NCI-H2171 treated with DMSO at 0.1 percent for 48 hours (cell line): ENCODE measurements around the gene HACD2.
A peak's percentile ranks its signal among the peaks of the same experiment; 100 is the strongest.
"Not testable (repeated sequence)": the region's sequence is repeated elsewhere in the genome, so short reads cannot be mapped to it uniquely, and the experiment has no call there.

Experiments used
- DNase-seq: peaks from one replicate; lab custom pipeline; 2025; lab: John Stamatoyannopoulos, UW

The HACD2 gene

GRCh38 chr3:123523023-123523412 lies 61.8 kb downstream of the HACD2 start:
- DNase-seq: no peak

GRCh38 chr3:123522320-123523022 lies 62.4 kb downstream of the HACD2 start:
- no peak for DNase-seq

GRCh38 chr3:123521179-123521969 lies 63.5 kb downstream of the HACD2 start:
- no peak for DNase-seq

GRCh38 chr3:123520656-123521055 lies 64.2 kb downstream of the HACD2 start:
- DNase-seq: no peak

GRCh38 chr3:123518892-123519485 lies 65.9 kb downstream of the HACD2 start:
- DNase-seq: no peak

GRCh38 chr3:123511726-123512125 lies 73.1 kb downstream of the HACD2 start:
- DNase-seq: no peak

- DNase-seq: no peak
These were observed 73.8 kb downstream of the HACD2 start for GRCh38 chr3:123511084-123511483.

- DNase-seq: peak; percentile 9
These were observed 76.7 kb downstream of the HACD2 start for GRCh38 chr3:123508178-123508577.

GRCh38 chr3:123505820-123506219 lies 79.0 kb downstream of the HACD2 start:
- no peak for DNase-seq

GRCh38 chr3:123503203-123503602 lies 81.7 kb downstream of the HACD2 start:
- peak; percentile 18 for DNase-seq

GRCh38 chr3:123499322-123499721 lies 85.5 kb downstream of the HACD2 start:
- no peak for DNase-seq

- peak; percentile 90 for DNase-seq
These were observed 86.1 kb downstream of the HACD2 start for GRCh38 chr3:123498761-123499160.

GRCh38 chr3:123493912-123494311 lies 90.9 kb downstream of the HACD2 start:
- DNase-seq: no peak

- DNase-seq: no peak
These were observed 92.8 kb downstream of the HACD2 start for GRCh38 chr3:123491966-123492587.

GRCh38 chr3:123489400-123490004 lies 95.4 kb downstream of the HACD2 start:
- peak; percentile 56 for DNase-seq

GRCh38 chr3:123488645-123489347 lies 96.1 kb downstream of the HACD2 start:
- DNase-seq: no peak

- not testable (repeated sequence) for DNase-seq
These were observed 97.8 kb downstream of the HACD2 start for GRCh38 chr3:123487063-123487462.

- DNase-seq: no peak
These were observed 98.4 kb downstream of the HACD2 start for GRCh38 chr3:123486460-123486859.

GRCh38 chr3:123485551-123485950 lies 99.3 kb downstream of the HACD2 start:
- no peak for DNase-seq

- no peak for DNase-seq
These were observed 101.7 kb downstream of the HACD2 start for GRCh38 chr3:123483146-123483545.

- no peak for DNase-seq
These were observed 103.0 kb downstream of the HACD2 start for GRCh38 chr3:123481722-123482457.
